HG02588 (cell line): ENCODE results near the gene SLC23A1.
"Not testable (repeated sequence)": the region's sequence is repeated elsewhere in the genome, so short reads cannot be mapped to it uniquely, and the experiment has no call there.

Experiments used
- ATAC-seq: cut with Tn5 transposase; IDR thresholded peaks from one replicate; pipeline ENCODE4 v1.9.1; 2021; ENCODE audit warnings: mild to moderate bottlenecking, moderate library complexity; ENCODE audit not compliant: unreplicated experiment

Gene SLC23A1

GRCh38 chr5:139374909-139375308, 8.2 kb downstream of the SLC23A1 start:
- ATAC-seq, result no peak

GRCh38 chr5:139371482-139372435, 11.3 kb downstream of the SLC23A1 start:
- no peak for ATAC-seq

GRCh38 chr5:139369181-139369580, 13.9 kb downstream of the SLC23A1 start:
- no peak for ATAC-seq

DNA sequence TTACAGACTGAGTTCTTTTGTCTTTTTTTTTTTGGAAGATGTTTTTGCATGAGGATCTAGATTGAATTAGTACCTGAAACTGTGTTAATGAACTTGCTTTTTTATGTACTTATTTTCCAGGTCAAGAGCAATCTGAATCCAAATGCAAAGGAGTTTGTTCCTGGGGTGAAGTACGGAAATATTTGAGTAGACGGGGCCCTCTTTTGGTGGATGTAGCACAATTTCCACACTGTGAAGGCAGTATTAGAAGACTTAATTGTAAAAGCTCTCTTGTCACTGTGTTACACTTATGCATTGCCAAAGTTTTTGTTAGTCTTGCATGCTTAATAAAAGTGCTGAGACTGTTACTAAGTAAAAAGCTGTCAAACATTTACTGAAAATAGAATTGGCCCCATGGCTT, 14.5 kb downstream of the SLC23A1 start:
- ATAC-seq, result no peak

GRCh38 chr5:139364466-139364865, 18.6 kb downstream of the SLC23A1 start:
- ATAC-seq, result no peak

DNA sequence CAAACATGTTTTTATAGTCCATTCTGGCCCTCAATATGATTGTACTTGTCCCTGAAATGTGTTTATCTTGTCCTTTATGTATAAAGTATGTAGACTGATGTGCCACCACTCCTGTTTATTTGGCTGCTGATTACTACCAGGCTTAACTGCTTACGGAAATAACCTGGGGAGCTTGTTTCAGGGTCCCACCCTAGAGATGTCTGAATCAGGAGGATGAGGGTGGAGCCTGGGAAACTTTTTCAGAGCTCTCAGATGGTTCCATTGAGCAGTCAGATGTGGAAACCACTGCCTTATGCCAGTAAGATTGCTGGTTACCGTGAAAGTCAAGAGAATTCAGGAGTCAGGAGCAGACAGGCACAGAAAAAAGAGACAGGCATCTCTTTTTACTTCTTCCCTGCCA, 19.2 kb downstream of the SLC23A1 start:
- no peak for ATAC-seq

GRCh38 chr5:139361835-139362429, 21.2 kb downstream of the SLC23A1 start:
- ATAC-seq, result no peak

DNA sequence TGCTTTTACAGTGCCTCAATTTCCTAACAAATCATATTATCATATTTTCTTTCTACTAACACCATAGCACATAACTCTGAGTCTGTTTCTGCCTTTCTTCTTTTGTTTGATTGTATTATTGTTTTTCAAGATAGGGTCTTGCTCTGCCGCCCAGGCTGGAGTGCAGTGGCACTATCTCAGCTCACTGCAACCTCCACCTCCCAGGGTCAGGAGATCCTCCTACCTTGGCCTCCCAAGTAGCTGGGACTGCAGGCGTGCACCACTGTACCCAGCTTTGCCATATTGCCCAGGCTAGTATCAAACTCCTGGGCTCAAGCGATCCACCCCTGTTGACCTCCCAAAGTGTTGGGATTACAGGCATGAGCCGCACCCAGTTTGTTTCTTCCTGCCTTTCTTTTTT, 22.7 kb downstream of the SLC23A1 start:
- no peak for ATAC-seq

DNA sequence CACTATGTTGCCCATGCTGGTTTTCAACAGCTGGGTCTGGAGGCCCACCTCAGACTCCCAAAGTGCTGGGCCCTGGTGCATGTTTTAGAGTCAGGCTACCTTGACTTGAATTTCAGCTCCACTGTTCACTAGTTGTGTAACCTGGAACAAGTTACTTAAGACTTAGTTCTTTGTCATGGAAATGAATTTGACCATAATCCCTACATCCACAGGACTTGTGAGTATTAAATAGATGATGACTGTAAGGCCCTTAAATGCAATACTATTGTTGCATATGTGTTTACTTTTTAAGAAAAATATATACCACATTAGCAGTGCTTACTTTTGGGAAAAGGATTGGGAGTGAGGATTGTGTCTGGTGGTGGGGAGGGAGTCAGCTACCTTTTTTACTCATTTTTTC, 25.0 kb downstream of the SLC23A1 start:
- ATAC-seq, result no peak

DNA sequence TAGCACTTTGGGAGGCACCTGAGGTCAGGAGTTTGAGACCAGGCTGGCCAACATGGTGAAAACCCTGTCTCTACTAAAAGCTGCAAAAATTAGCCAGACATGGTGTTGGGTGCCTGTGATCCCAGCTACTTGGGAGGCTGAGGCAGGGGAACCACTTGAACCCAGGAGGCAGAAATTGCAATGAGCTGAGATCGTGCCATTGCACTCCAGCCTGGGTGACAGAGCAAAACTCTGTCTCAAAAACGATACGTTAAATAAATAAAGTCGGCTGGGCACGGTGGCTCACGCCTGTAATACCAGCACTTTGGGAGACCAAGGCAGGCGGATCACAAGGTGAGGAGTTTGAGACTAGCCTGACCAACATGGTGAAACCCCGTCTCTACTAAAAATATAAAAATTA, 27.2 kb downstream of the SLC23A1 start:
- not testable (repeated sequence) for ATAC-seq

- ATAC-seq, result no peak
Measured at GRCh38 chr5:139354186-139354585, 28.9 kb downstream of the SLC23A1 start.

DNA sequence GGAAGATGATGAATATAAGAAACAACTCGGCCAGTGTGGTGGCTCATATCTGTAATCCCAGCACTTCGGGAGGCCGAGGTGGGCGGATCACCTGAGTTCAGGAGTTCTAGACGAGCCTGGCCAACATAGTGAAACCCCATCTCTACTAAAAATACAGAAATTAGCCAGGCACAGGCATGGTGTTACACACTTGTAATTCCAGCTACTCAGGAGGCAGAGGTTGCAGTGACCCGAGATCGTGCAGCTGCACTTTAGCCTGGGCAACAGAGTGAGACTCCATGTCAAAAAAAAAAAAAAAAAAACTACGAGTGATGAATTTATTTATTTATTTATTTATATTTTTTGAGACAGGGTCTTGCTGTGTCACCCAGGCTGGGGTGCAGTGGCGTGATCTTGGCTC, 35.2 kb downstream of the SLC23A1 start:
- ATAC-seq, result not testable (repeated sequence)

GRCh38 chr5:139345442-139345841, 37.7 kb downstream of the SLC23A1 start:
- not testable (repeated sequence) for ATAC-seq

GRCh38 chr5:139344177-139344576, 38.9 kb downstream of the SLC23A1 start:
- no peak for ATAC-seq

GRCh38 chr5:139343476-139343875, 39.6 kb downstream of the SLC23A1 start:
- no peak for ATAC-seq

- ATAC-seq, result no peak
Measured at GRCh38 chr5:139342423-139342723, 40.7 kb downstream of the SLC23A1 start.

GRCh38 chr5:139341689-139342422, 41.2 kb downstream of the SLC23A1 start, which contains the start of gene PAIP2:
TSS of gene PAIP2 (plus strand) at chr5:139341854. CDS start at chr5:139363785, 21,931 bp downstream.
- peak; percentile 95 for ATAC-seq

DNA sequence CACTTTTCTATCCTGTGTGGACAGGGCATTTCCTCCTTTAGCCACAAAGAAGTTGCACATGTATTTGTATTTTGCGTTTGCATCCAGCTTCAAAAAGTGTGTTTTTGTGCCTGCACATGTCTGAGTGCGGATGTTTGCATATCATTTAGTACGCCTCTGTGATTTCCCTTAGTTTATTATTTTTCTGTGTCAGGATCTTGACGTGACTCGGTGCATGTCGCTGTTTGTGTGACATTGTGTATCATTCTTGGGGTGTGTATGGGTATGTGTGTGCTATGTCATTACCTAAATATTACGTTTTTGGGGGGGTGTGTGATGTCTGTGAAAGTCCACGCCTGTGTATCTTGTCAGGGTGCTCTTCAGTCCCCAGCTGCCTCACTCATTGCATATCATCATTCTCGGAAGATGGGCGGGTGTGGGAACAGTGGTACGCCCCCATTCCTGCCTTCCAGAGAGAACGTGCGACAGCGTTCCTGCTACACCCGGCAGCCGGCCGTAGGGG, 41.9 kb downstream of the SLC23A1 start:
- ATAC-seq, result no peak

GRCh38 chr5:139340051-139340450, 43.0 kb downstream of the SLC23A1 start:
- no peak for ATAC-seq

- ATAC-seq, result no peak
Measured at GRCh38 chr5:139335811-139336210, 47.3 kb downstream of the SLC23A1 start.
